K562 (cell line): ENCODE measurements around the gene DGLUCY. TPM values are rescaled to one million over a fixed set of nuclear protein-coding genes. Genes with fewer than 3 reads are reported as not detected.

ENCODE experiments used
- ATAC-seq: fragments of 200-7000 bp; cut with Tn5 transposase; 3 replicates; pipeline ENCODE4 v1.9.1; 2020; ENCODE audit warnings: moderate library complexity
- BruUV-seq: library from RNA; stranded (reverse); fragments of 400-500 nt; replicated peaks from 2 replicates; lab custom pipeline; 2021; lab: Mats Ljungman, UMichigan
- CTCF ChIA-PET: fragments of 300-600 bp; formaldehyde crosslinking; extraction: SDS; loops from one replicate; lab custom pipeline; 2021; ENCODE audit warnings: low intra/inter-chr PET ratio; lab: Yijun Ruan, JAX
- POLR2A ChIA-PET: fragments of 300-600, 350-650 bp; sonication (Branson Sonifier 250); formaldehyde crosslinking; extraction: SDS; loops from one replicate; lab custom pipeline; 2021; ENCODE audit warnings: antibody characterized with exemption, inconsistent platforms; lab: Yijun Ruan, JAX
- DNase-seq, 4 experiments: peaks; one replicate each; pipeline versions ENCODE4 v3.0.0 to v3.0.0-alpha.2; 2011 to 2018; ENCODE audit warnings: low spot score in 3 of 4, mixed read lengths in 3 of 4; ENCODE audit errors: extremely low read depth in 1 of 4
- FAIRE-seq: peaks from 2 replicates; lab custom pipeline; 2011; peaks lifted over from hg19 to GRCh38; lab: Jason Lieb, UNC
- H2AFZ ChIP-seq: 2 replicates; pipeline ENCODE4 v1.6.0; 2011; ENCODE audit warnings: low read depth, low read length, control low read depth, inconsistent platforms
- H3K27ac ChIP-seq: fragments of 200-600 bp; 3 replicates; pipeline ENCODE4 v1.8.0; 2011; ENCODE audit warnings: low read depth, mild to moderate bottlenecking, control low read depth, inconsistent platforms, low read length, moderate library complexity, mixed read lengths; ENCODE audit errors: extremely low read depth
- H3K27me3 ChIP-seq, 2 experiments: fragments of 300-600 bp in 1 of 2; 2 replicates in 1 of 2; 3 replicates in 1 of 2; pipeline versions ENCODE4 v1.6.0 to v1.8.0; 2011; ENCODE audit warnings: inconsistent platforms in 2 of 2, low read length in 2 of 2, mild to moderate bottlenecking in 1 of 2, mixed read lengths in 1 of 2, moderate library complexity in 1 of 2; ENCODE audit not compliant: control insufficient read depth in 2 of 2, insufficient read depth in 2 of 2
- H3K36me3 ChIP-seq: fragments of 300-600 bp; 3 replicates; pipeline ENCODE4 v1.8.0; 2011; ENCODE audit warnings: mild to moderate bottlenecking, low read length, inconsistent platforms; ENCODE audit not compliant: control insufficient read depth, insufficient read depth
- H3K4me1 ChIP-seq, 2 experiments: fragments of 200-600 bp in 1 of 2; replicated peaks in 1 of 2; 2 replicates in 1 of 2; 3 replicates in 1 of 2; pipeline versions ENCODE4 v1.5.1 to v1.8.0; 2011; ENCODE audit warnings: inconsistent platforms in 2 of 2, low read length in 2 of 2, mild to moderate bottlenecking in 1 of 2, mixed read lengths in 1 of 2, moderate library complexity in 1 of 2; ENCODE audit not compliant: control insufficient read depth in 2 of 2, insufficient read depth in 2 of 2
- H3K4me2 ChIP-seq: 2 replicates; pipeline ENCODE4 v1.6.1; 2011; ENCODE audit warnings: low read length, control low read depth, inconsistent platforms, mixed read lengths; ENCODE audit not compliant: insufficient read depth
- H3K4me3 ChIP-seq: fragments of 200-600 bp; sonication (generic), shearing (Covaris generic); 2 replicates; pipeline ENCODE4 v1.5.1; 2016; ENCODE audit warnings: control low read depth, inconsistent platforms
- H3K79me2 ChIP-seq: fragments of 200-600 bp; 3 replicates; pipeline ENCODE4 v1.8.0; 2011; ENCODE audit warnings: low read length, inconsistent platforms; ENCODE audit not compliant: control insufficient read depth, insufficient read depth
- H3K9ac ChIP-seq, 2 experiments: 2 replicates each; pipeline versions ENCODE4 v1.6.0 to v1.6.1; 2011; ENCODE audit warnings: low read depth in 2 of 2, low read length in 2 of 2, control low read depth in 1 of 2, inconsistent platforms in 1 of 2, mild to moderate bottlenecking in 1 of 2, mixed read lengths in 1 of 2; ENCODE audit not compliant: insufficient read depth in 1 of 2
- H3K9me1 ChIP-seq: one replicate; pipeline ENCODE4 v1.6.0; 2011; ENCODE audit warnings: inconsistent platforms, mild to moderate bottlenecking, low read length, moderate library complexity; ENCODE audit not compliant: control insufficient read depth, insufficient read depth
- H3K9me3 ChIP-seq: replicated peaks from 2 replicates; pipeline ENCODE4 v1.5.1; 2011; ENCODE audit warnings: low read depth, low read length, inconsistent platforms; ENCODE audit not compliant: control insufficient read depth, insufficient read depth
- H4K20me1 ChIP-seq: replicated peaks from 2 replicates; pipeline ENCODE4 v1.6.1; 2011; ENCODE audit warnings: low read length, inconsistent platforms, mixed read lengths; ENCODE audit not compliant: control insufficient read depth, insufficient read depth
- CHD1 ChIP-seq: fragments of 200-600 bp; sonication (generic); IDR thresholded peaks from one replicate; pipeline ENCODE4 v1.6.1; 2012; ENCODE audit warnings: mild to moderate bottlenecking, moderate library complexity, low read length, inconsistent platforms
- CXXC5 ChIP-seq: fragments of 250-450 bp; sonication (Bioruptor Pico); IDR thresholded peaks from 2 replicates; pipeline ENCODE4 v1.8.0; 2022; ENCODE audit warnings: inconsistent platforms, mild to moderate bottlenecking, moderate library complexity
- DMBX1 ChIP-seq: fragments of 250-450 bp; sonication (Bioruptor Pico); IDR thresholded peaks from 2 replicates; pipeline ENCODE4 v1.8.0; 2022; ENCODE audit warnings: inconsistent platforms, mild to moderate bottlenecking, moderate library complexity, borderline replicate concordance
- E2F6 ChIP-seq, 2 experiments: IDR thresholded peaks; 2 replicates each; pipeline ENCODE4 v1.6.1; 2011; ENCODE audit warnings: borderline replicate concordance in 1 of 2, control low read depth in 1 of 2, low read depth in 1 of 2, low read length in 1 of 2, mild to moderate bottlenecking in 1 of 2, mixed read lengths in 1 of 2, moderate library complexity in 1 of 2; ENCODE audit not compliant: insufficient read depth in 1 of 2, insufficient read length in 1 of 2, poor library complexity in 1 of 2, severe bottlenecking in 1 of 2; ENCODE audit errors: extremely low read depth in 1 of 2
- GTF2A2 ChIP-seq: IDR thresholded peaks from 2 replicates; pipeline ENCODE4 v1.6.1; 2016; ENCODE audit warnings: mild to moderate bottlenecking, missing genetic modification characterization, missing compliant biosample characterization
- MAZ ChIP-seq, 2 experiments: fragments of 450-650 bp in 1 of 2; sonication (generic) in 1 of 2; formaldehyde crosslinking; IDR thresholded peaks in 1 of 2; conservative IDR thresholded peaks in 1 of 2; 2 replicates each; pipeline versions ENCODE4 v1.4.0 to v1.5.0; 2020; ENCODE audit warnings: mild to moderate bottlenecking in 1 of 2, missing genetic modification reagents in 1 of 2
- MBD1 ChIP-seq: fragments of 250-450 bp; sonication (Bioruptor Pico); IDR thresholded peaks from 2 replicates; pipeline ENCODE4 v1.8.0; 2022; ENCODE audit warnings: inconsistent platforms
- PTBP1 ChIP-seq: fragments of 200-400 bp; formaldehyde crosslinking; IDR thresholded peaks from 2 replicates; pipeline ENCODE4 v1.6.1; 2017; ENCODE audit warnings: low read depth, low read length
- PURB ChIP-seq: sonication (generic); formaldehyde crosslinking; IDR thresholded peaks from 2 replicates; pipeline ENCODE4 v1.9.0; 2021; ENCODE audit warnings: low read depth, mild to moderate bottlenecking, missing genetic modification reagents
- TEAD4 ChIP-seq, 2 experiments: sonication (generic) in 1 of 2; formaldehyde crosslinking in 1 of 2; IDR thresholded peaks; 2 replicates each; pipeline versions ENCODE4 v1.6.1 to v1.8.0; 2012 to 2022; ENCODE audit warnings: borderline replicate concordance in 1 of 2, inconsistent platforms in 1 of 2, low read length in 1 of 2, mild to moderate bottlenecking in 1 of 2, missing genetic modification reagents in 1 of 2
- ZFX ChIP-seq: sonication (generic); formaldehyde crosslinking; IDR thresholded peaks from 2 replicates; pipeline ENCODE4 v1.8.0; 2022; ENCODE audit warnings: mild to moderate bottlenecking, missing genetic modification reagents, moderate library complexity
- ZNF121 ChIP-seq: sonication (generic); formaldehyde crosslinking; conservative IDR thresholded peaks from 2 replicates; pipeline ENCODE4 v1.8.0; 2022; ENCODE audit warnings: missing genetic modification reagents
- ZNF592 ChIP-seq: fragments of 450-650 bp; IDR thresholded peaks from 2 replicates; pipeline ENCODE4 v1.6.1; 2017; ENCODE audit warnings: antibody characterized with exemption, mild to moderate bottlenecking
- WGBS: fragments of 100-300 bp; shearing (Covaris generic); methylation state at CpG from one replicate; pipeline ENCODE4 v1.1.6; 2016; ENCODE audit warnings: low coverage, mixed read lengths; ENCODE audit not compliant: insufficient coverage; ENCODE audit errors: missing lambda C conversion rate; 5-methylcytosine and 5-hydroxymethylcytosine counted together
- in situ Hi-C: fragments of 300-500 bp; cut with MboI; formaldehyde crosslinking; loops from 4 replicates; pipeline ENCODE4 v1.15.0; 2018; ENCODE audit warnings: inconsistent platforms, mixed read lengths
- intact Hi-C: fragments of 100-400 bp; cut with micrococcal nuclease; formaldehyde crosslinking; loops from 2 replicates; pipeline ENCODE4 v1.14.2; 2022
- polyA plus RNA-seq, 8 experiments: library from polyadenylated mRNA; depleted of rRNA in 4 of 8; stranded (reverse) in 5 of 8; unstranded in 3 of 8; fragments of >200 nt; fragmentation: Nextera tagmentation in 2 of 8; fragmentation: Illumina TruSeq in 1 of 8; extraction: Ambion mirVana in 2 of 8; extraction: Trizol in 1 of 8; gene quantifications; 2 replicates each; pipeline versions ENCODE4 v1.2.1 to v1.2.3, GENCODE V29; 2011 to 2014; ENCODE audit warnings: inconsistent platforms in 1 of 8, missing spikeins in 1 of 8
- total RNA-seq, 7 experiments: library from RNA; depleted of rRNA in 6 of 7; stranded (reverse); fragments of >200 nt in 6 of 7; fragmentation: Illumina TruSeq in 2 of 7; extraction: Trizol in 2 of 7; gene quantifications; 2 replicates each; pipeline versions ENCODE4 v1.2.1 to v1.2.3, GENCODE V29; 2011 to 2021; ENCODE audit warnings: low replicate concordance in 1 of 7
- TF ChIP-seq, protein P1 (sequence below): sonication (generic); formaldehyde crosslinking; IDR thresholded peaks from 2 replicates; pipeline ENCODE4 v1.9.0; 2022; ENCODE audit warnings: mild to moderate bottlenecking, missing genetic modification reagents

Gene DGLUCY
- total and polyA plus RNA-seq, 9 of the 15 experiments (the other 6 are each of a cell fraction or from before 2014, with no cell fraction given) = 9.9 to 28.4 (median 21.0) TPM

DNA sequence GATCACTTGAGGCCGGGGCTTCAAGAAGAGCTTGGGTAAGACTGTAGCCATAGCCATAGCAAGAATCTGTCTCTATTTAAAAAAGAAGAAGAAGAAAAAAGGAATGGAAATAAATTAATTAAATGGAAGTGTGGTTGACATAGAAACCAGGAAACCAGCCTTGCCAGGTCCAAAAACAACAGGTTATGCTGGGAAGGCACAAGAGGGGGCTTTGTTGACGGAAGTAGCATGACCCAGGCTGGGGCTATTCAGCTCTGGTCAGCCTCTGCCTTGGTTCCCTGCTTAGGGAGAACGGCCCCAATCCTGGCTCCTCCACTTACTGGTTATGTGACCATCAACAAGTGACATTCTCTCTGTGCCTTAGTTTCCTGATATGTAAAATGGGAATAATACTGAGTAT lies 145.0 kb downstream of the DGLUCY start:
- no peak overlapping the region for H3K9ac ChIP-seq
- POLR2A ChIA-PET = interaction anchor here (0.9 kb wide), 1 partner anchor 9 kb away, joined by 4 read pairs; no protein-coding TSS in a partner anchor
- H4K20me1 ChIP-seq = no peaks in the 10 kb centered on the region
- intact Hi-C loops (no loop called here), in situ Hi-C loops (no loop called here)
- no peaks in the 10 kb centered on the region; the same call in 2 of the 3 replicates for H3K36me3 ChIP-seq
- FAIRE-seq (no peak), ATAC-seq (no peak), DNase-seq (no peak)
- no peaks in the 10 kb centered on the region for H3K9me3 ChIP-seq
- no peak overlapping the region for H2AFZ ChIP-seq
- WGBS = 80% methylated on average over 3 of the region's 3 CpGs
- H3K27me3 ChIP-seq = no peaks in the 10 kb centered on the region
- peaks cover 24 to 35% of the 10 kb centered on the region in 2 experiments for H3K4me1 ChIP-seq
- no peak overlapping the region for H3K27ac ChIP-seq
- peaks cover 14% of the 10 kb centered on the region for H3K79me2 ChIP-seq
- H3K4me2 ChIP-seq = no peak overlapping the region
- CTCF ChIA-PET = no interaction called here
- no peaks in the 10 kb centered on the region for H3K9me1 ChIP-seq
- H3K4me3 ChIP-seq = no peak overlapping the region
- BruUV-seq = no TSS peak
- no peak for TF ChIP-seq DMBX1 (CRISPR knock-in tag)
- TF ChIP-seq, protein P1, sequence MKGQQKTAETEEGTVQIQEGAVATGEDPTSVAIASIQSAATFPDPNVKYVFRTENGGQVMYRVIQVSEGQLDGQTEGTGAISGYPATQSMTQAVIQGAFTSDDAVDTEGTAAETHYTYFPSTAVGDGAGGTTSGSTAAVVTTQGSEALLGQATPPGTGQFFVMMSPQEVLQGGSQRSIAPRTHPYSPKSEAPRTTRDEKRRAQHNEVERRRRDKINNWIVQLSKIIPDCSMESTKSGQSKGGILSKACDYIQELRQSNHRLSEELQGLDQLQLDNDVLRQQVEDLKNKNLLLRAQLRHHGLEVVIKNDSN (CRISPR knock-in tag) = no peak
- TF ChIP-seq MAZ (CRISPR knock-in tag; conservative IDR thresholded peaks at IDR 0.05 in 1 of 2, IDR thresholded peaks at IDR 0.05 in 1 of 2) = no peak
- TF ChIP-seq MBD1 (CRISPR knock-in tag) = no peak
- no peak for TF ChIP-seq ZFX
- no peak for TF ChIP-seq PTBP1
- TF ChIP-seq E2F6 (IDR thresholded peaks at IDR 0.05; ENCODE audit: borderline replicate concordance in 1 of 2, extremely low read depth in 1 of 2, insufficient read depth in 1 of 2, insufficient read length in 1 of 2, low read depth in 1 of 2, low read length in 1 of 2, poor library complexity in 1 of 2, severe bottlenecking in 1 of 2) = no peak
- TF ChIP-seq PURB = no peak
- TF ChIP-seq ZNF121 = no peak
- no peak for TF ChIP-seq CHD1
- no peak for TF ChIP-seq ZNF592
- no peak for TF ChIP-seq CXXC5
- no peak for TF ChIP-seq TEAD4 (IDR thresholded peaks at IDR 0.05; ENCODE audit: low read length)
- TF ChIP-seq TEAD4 (CRISPR knock-in tag; IDR thresholded peaks at IDR 0.05; ENCODE audit: borderline replicate concordance) = no peak
- no peak for TF ChIP-seq GTF2A2
